Measurements from ENCODE around the gene RFTN1. TPM values are rescaled to one million over a fixed set of nuclear protein-coding genes. Genes with fewer than 3 reads are reported as not detected.

The RFTN1 gene
- total and polyA plus RNA-seq, 2 donors from 2014 or later = 15.3 to 34.1 TPM

DNA sequence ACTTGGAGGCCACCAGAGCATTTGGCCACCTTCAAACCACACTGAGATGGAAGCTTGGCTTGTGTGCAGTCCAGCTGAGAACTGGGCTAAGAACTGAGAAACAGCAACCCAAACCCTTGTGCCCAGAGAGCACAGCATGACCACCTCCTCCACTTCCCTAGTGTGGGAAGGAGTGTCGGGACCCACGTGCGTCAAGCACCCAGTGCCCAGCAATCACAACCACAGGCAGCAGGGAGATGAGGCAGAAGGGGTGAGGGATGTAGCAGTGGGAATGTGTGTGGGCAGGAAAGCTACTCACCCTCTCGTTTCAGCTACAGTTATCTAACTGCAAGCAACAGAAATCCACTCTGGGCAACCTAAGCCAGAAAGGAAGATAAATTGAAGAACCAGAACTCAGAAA lies 25.0 kb upstream of the RFTN1 start:
- DNase-seq = no peak
- no peak overlapping the region for H3K27ac ChIP-seq (ENCODE audit: low read depth in 2 of 2, low read length in 2 of 2)
- TF ChIP-seq CTCF (IDR thresholded peaks at IDR 0.05; ENCODE audit: borderline replicate concordance, extremely low read depth, insufficient read depth) = no peak
- H3K36me3 ChIP-seq (ENCODE audit: control insufficient read depth in 2 of 3, insufficient read depth in 3 of 3, low read length in 3 of 3) = no peaks in the 10 kb centered on the region
- intact Hi-C loops (cut with DNase I) = no loop called here
- H3K27me3 ChIP-seq (ENCODE audit: control insufficient read depth, insufficient read depth, low read length) = no peaks in the 10 kb centered on the region
- no peak overlapping the region for H3K9ac ChIP-seq (ENCODE audit: low read length in 3 of 3)
- H3K4me1 ChIP-seq (ENCODE audit: control insufficient read depth in 2 of 3, insufficient read depth in 2 of 3, low read depth in 1 of 3, low read length in 3 of 3) = no peaks in the 10 kb centered on the region
- no peaks in the 10 kb centered on the region for H3K9me3 ChIP-seq (ENCODE audit: control insufficient read depth in 2 of 3, insufficient read depth in 1 of 3, low read length in 3 of 3)
- no peak overlapping the region for H3K4me3 ChIP-seq (ENCODE audit: low read length in 3 of 3)
- no peak for FAIRE-seq

GRCh38 chr3:16536996-16537395 lies 23.5 kb upstream of the RFTN1 start:
- no peak for DNase-seq
- no peak overlapping the region for H3K27ac ChIP-seq (ENCODE audit: low read depth in 2 of 2, low read length in 2 of 2)
- TF ChIP-seq CTCF (IDR thresholded peaks at IDR 0.05; ENCODE audit: borderline replicate concordance, extremely low read depth, insufficient read depth) = no peak
- no peak overlapping the region for H3K4me3 ChIP-seq (ENCODE audit: low read length in 3 of 3)
- no peaks in the 10 kb centered on the region for H3K9me3 ChIP-seq (ENCODE audit: control insufficient read depth in 2 of 3, insufficient read depth in 1 of 3, low read length in 3 of 3)
- no peaks in the 10 kb centered on the region for H3K36me3 ChIP-seq (ENCODE audit: control insufficient read depth in 2 of 3, insufficient read depth in 3 of 3, low read length in 3 of 3)
- no peak for FAIRE-seq
- no peak overlapping the region for H3K9ac ChIP-seq (ENCODE audit: low read length in 3 of 3)
- intact Hi-C loops (cut with DNase I) = no loop called here
- no peaks in the 10 kb centered on the region for H3K27me3 ChIP-seq (ENCODE audit: control insufficient read depth, insufficient read depth, low read length)
- H3K4me1 ChIP-seq (ENCODE audit: control insufficient read depth in 2 of 3, insufficient read depth in 2 of 3, low read depth in 1 of 3, low read length in 3 of 3) = no peaks in the 10 kb centered on the region

DNA sequence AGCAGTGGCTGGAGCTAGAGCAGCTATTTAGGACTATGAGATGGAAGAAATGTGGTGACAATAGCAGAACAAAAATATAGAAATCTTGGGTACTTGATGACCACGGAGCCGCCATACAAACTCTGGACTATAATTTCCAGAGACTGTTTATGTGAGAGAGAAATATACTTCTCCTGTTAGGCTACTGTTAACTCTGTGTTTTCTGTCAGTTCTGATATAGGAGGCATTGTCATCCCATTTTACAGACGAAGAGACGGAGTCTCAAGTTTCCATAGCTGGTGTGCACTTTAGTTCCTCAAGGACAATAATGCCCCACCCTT lies 22.8 kb upstream of the RFTN1 start:
- DNase-seq (no peak), FAIRE-seq (no peak)
- Histone ChIP-seq H3K9me3 (ENCODE audit: control insufficient read depth in 2 of 3, insufficient read depth in 1 of 3, low read length in 3 of 3) (no peaks in the 10 kb centered on the region), H3K36me3 (ENCODE audit: control insufficient read depth in 2 of 3, insufficient read depth in 3 of 3, low read length in 3 of 3) (no peaks in the 10 kb centered on the region), H3K4me3 (ENCODE audit: low read length in 3 of 3) (no peak overlapping the region), H3K27me3 (ENCODE audit: control insufficient read depth, insufficient read depth, low read length) (no peaks in the 10 kb centered on the region), H3K4me1 (ENCODE audit: control insufficient read depth in 2 of 3, insufficient read depth in 2 of 3, low read depth in 1 of 3, low read length in 3 of 3) (no peaks in the 10 kb centered on the region), H3K27ac (ENCODE audit: low read depth in 2 of 2, low read length in 2 of 2) (no peak overlapping the region), H3K9ac (ENCODE audit: low read length in 3 of 3) (no peak overlapping the region)
- no peak for TF ChIP-seq CTCF (IDR thresholded peaks at IDR 0.05; ENCODE audit: borderline replicate concordance, extremely low read depth, insufficient read depth)
- intact Hi-C loops (cut with DNase I) = no loop called here

GRCh38 chr3:16534640-16535262 lies 21.3 kb upstream of the RFTN1 start:
- no peaks in the 10 kb centered on the region for H3K27me3 ChIP-seq (ENCODE audit: control insufficient read depth, insufficient read depth, low read length)
- no peaks in the 10 kb centered on the region for H3K9me3 ChIP-seq (ENCODE audit: control insufficient read depth in 2 of 3, insufficient read depth in 1 of 3, low read length in 3 of 3)
- no peak for TF ChIP-seq CTCF (IDR thresholded peaks at IDR 0.05; ENCODE audit: borderline replicate concordance, extremely low read depth, insufficient read depth)

More at GRCh38 chr3:16534640-16535262, 21.3 kb upstream of the RFTN1 start:
- intact Hi-C loops (cut with DNase I) = no loop called here
- Histone ChIP-seq H3K36me3 (ENCODE audit: control insufficient read depth in 2 of 3, insufficient read depth in 3 of 3, low read length in 3 of 3) (no peaks in the 10 kb centered on the region), H3K4me1 (ENCODE audit: control insufficient read depth in 2 of 3, insufficient read depth in 2 of 3, low read depth in 1 of 3, low read length in 3 of 3) (no peaks in the 10 kb centered on the region), H3K4me3 (ENCODE audit: low read length in 3 of 3) (no peak overlapping the region), H3K9ac (ENCODE audit: low read length in 3 of 3) (no peak overlapping the region), H3K27ac (ENCODE audit: low read depth in 2 of 2, low read length in 2 of 2) (no peak overlapping the region)
- DNase-seq (no peak), FAIRE-seq (no peak)
